Amygdala (tissue), 56 donors: ENCODE measurements around the gene DLGAP3.

Experiments used
- DNase-seq, 56 donors: peaks; one replicate each; lab custom pipeline; 2025; lab: John Stamatoyannopoulos, UW

DLGAP3 gene

DNA sequence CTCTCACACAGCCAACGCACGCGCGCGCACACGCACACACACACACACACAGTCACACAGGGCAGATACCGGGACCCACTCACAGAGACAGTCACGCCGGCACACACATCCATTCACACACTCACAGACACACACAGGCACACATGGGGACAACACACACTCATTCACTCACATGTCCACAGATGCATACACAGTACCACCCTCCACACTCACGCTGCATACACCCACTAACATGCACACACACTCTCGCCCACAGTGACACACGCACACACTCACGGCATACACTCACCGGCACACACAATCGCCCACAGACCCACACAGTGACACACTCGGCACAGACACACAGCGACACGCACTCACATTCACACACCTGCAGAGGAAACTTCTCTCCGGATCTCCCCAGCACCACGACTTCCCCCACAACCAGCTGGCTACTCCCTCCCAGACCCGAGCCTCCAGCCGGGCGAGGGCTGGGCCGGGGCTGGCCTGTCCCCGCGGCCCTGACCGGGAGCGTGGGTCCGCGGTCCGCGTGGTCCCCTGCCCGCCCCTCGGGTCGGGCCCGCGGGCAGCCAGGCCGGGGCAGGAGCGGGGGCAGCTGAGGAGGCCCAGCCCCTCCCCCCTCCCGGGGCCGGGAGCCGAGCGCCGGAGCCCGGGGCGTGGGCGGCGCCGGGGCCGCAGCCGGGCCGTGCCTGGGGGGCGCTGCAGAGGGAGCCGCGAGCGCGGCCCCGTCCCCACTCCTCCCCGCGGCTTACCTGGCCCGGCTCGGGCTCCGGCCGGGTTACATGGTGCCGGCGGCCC is 552 bp downstream of the DLGAP3 start:
- DNase-seq = no peak

DNA sequence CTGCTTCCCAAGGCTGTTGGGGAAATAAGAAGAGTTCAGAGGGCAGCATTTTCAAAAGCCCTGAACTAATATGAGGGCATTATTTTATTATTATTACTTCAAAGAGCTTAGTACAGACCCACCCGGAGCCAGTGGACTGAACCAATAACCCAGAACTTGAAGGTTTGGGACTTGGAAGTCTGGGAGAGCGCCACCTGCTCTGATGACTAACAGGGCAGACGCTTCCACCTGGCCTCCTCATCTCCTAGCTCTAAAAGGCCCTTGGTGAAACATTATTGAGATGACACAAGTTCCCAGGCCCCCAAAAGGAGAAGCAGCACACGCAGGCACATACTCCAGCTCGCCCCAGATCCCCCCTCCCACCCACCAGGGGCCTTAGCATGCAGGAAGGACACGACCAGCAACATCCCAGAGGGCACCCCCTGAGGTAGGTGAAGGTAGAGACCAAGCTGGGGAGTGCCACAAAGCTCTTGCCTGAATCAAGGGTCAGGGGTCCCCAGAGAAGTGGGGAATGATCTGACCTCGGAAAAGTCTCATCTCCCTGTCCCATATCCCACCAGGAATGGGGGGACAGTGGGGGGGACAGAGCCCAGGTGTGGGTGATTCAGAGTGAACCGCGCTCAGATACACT is 1.3 kb downstream of the DLGAP3 start:
- no peak for DNase-seq

DNA sequence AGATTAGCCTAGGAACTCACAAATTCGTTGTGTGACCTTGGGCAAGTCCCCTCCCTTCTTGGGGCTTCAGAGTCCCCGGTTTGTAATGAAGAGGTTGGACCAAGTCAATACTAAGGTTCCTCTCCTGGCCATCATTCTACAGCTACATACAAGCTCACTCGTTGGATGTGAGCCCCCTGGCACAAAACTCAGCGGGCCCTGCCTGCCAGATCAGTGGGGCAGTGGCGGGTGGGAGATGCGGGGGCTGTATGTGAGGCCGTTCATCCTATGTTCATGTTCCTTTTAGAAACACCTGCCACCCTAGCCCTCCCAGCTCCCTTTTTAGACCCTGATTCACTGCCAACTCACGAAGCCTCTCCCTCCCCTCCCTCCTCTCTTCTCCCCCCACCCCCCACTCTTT is 2.1 kb downstream of the DLGAP3 start:
- no peak for DNase-seq

DNA sequence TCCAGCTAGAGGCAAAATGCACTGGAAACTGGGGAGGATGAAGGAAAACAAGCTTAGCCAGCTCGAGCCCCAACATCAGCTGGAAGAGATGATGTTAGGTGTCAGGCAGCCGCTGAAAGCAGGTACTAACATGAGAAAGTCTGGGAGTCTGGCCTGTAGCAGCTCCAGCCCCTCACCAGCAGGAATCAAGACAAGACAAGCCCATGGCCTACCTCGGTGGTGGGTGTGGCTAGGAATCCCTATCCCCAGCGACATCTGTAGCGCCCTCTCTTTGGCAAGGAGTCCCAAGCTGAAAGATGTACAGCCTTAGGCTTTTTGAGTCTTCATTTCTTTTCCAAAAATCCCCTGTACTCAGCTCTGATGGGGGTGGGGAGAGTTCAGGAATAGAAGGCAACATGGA is 2.6 kb downstream of the DLGAP3 start:
- no peak for DNase-seq

DNA sequence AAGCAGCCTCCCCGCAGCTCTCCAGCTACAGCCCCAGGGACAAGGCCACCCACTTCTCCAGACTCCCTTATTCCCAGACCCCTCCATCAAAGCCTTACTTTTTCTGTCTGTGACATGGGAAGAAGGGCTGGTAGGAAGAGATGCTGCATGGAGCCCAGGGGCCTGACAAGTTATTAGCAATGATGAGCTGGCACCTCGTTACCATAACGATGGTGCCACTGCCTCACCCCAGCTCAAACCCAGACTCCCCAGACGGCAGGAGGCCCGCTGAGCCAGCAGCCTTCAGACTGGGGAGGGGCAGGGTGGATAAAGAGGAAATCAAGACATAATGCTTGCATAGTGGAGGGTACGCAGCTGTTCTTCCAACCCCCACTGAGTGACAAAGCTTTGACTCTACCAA is 3.3 kb downstream of the DLGAP3 start:
- no peak for DNase-seq

DNA sequence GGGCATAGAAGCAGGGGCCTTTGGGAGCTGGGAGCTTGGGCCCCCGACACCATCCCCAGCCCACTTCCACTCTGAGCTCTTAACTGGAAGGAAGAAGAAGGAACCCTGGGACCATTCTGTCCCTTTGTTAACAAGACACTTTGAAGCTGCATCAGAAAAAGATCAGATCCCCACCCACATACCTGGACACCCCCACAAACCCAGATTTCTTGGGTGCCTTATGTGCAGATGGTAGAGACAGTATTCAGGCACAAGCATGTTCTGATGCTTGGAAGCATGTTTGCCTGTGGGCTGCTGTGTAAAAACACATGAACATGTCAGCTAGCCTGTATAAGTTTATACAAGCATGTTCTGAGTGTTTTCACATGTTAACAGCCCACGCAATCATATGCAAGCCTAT is 3.7 kb downstream of the DLGAP3 start:
- peak in 1 of 56 donors; percentile 23 for DNase-seq

DNA sequence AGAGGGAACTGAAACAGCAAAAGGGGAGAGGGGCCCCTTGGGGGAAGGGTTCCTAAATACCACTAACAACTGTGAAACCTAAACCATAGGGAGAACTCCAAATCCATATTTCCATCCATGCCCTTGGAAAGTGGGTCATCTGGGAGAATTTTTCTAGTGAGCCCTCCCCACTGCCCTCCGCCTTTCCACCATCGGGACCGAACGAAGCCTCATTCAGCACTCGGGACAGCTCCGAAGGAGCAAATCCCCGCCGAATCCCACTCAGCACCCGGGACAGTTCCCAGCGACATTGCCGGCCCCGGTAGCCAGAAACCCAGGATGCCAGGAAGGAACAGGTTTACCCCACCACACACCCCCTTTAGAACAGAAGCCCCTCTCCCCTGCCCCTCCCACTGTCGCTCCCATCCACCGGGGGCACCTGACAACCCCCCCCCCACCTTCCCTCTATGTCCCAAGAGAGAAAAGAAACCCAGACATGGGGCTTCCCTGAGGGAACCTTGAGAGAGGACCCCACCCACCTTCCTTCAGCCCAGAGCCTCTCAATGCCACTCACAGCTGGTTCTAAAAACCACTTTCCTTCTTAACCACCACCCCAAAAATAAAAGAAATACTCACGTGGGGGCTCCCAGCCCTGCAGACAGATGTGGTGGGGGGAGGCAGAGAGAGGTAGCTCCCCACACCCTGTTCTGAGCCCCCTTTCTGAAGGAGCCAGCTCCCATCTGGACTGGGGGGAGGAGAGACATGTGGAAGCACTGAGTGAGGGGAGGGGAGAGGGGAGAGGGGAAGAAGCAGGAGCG is 4.5 kb downstream of the DLGAP3 start:
- DNase-seq = peak in 11 of 56 donors; percentile 16 to 48 (median 32)

DNA sequence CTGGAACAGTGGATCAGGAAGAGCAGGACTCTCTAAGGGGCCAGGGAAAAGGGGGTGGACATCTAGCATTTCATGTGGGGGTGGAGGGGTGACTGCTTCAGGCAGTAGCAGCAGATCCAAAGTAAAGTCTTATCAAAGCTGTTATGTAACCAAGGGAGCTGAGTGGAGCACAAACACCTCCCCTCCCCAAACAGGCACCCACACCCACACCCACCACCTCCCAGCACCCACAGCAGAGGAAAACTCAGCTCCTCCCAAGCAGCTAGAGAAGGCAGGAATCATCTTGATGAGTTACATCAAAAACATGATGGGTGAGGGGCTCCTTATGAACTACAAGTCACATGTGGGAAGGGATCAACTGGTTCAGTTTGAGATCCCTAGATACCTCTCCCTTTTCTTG is 6.0 kb downstream of the DLGAP3 start:
- DNase-seq = peak in 2 of 56 donors; percentile 31 to 58

DNA sequence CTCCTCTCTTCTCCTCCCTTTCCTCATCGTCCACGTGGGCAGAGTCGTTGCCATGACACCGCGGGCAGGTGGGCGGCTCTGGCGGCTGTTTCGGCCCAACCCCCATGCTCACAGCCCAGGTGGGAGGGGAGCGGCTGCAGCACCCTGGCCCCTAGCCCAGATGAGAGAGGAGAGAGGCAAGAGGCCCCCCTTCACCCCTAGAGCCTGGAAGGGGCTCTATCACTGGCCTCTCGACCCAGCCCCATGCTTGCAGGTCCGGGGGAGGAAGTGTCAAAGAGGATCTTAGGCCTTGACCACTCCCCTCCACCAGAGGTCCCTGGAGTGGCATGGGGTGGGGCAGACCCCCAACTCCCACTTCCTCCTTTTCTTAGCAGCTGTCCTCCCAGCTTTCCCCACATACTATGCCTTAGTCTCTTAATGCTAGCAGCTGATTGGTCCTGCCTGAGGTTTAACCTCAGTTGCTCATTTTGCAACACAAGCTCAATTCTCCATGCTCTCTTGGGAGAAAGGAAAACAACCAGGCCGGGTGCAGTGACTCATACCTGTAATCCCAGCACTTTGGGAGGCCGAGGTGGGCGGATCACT is 10.4 kb downstream of the DLGAP3 start:
- DNase-seq = peak in 23 of 56 donors; percentile 14 to 52 (median 39)

DNA sequence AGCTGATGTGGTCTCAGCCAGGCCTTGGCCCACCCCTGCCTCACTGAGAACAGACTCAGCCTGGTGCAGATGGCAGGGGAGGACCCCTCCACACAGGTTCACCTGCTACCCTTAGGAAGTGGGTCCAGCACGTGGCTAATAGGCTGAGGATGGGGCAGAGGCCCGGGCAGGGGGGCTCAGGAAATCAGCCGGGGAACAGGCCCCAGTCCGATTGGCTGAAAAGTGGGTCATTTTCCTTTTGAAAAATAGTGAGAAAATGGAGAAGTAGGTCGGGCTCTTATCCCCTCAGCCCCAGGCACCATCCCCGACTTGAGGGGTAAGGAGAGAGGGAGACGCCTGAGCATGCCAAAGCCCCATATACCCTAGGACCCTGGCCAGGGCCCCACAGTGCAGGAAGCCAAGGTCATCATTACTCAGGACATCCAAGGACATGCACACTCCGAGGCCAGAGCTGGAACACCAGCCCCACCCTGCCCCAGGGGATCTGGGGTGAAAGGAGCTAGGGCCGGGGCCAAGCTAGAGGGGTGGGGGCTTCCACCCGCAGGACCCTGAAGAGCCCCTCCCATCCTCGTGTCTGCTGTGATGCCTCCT is 11.0 kb downstream of the DLGAP3 start:
- no peak for DNase-seq

DNA sequence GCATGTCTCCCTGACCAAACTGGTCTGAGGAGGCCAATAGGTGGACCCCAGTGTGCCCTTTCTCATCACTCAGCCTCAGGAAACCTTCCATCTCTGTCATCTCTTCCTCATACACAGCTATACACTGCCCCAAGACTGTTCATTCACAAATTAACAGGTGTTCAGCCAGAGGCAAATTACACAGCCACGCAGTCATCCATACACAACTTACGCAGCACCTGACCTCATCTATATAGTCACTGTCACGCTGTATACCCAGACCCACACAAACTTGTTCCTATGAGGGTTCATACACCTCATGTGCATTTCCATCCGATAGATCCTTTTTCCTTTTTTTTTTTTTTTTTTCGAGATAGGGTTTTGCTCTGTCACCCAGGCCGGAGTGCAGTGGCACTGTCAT is 12.4 kb downstream of the DLGAP3 start:
- no peak for DNase-seq

DNA sequence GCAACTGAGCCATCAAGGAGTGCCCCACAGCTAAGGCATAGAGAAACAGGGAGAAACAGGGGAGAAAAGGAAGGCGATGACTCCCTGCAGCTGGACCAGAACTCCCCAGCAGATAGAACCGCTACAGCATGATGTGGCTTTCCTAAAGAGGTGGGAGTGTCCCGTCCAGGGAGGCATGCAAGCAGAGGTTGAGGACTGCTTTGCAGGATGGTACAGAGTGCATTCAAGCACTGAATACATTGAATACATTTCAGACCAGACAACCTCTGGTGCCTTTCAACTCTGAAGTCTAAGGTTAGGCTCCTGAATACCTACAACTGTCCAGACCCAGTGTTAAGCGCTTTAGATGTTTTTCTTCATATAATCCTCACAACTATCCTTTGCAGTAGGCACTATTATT is 13.3 kb downstream of the DLGAP3 start:
- DNase-seq = no peak

DNA sequence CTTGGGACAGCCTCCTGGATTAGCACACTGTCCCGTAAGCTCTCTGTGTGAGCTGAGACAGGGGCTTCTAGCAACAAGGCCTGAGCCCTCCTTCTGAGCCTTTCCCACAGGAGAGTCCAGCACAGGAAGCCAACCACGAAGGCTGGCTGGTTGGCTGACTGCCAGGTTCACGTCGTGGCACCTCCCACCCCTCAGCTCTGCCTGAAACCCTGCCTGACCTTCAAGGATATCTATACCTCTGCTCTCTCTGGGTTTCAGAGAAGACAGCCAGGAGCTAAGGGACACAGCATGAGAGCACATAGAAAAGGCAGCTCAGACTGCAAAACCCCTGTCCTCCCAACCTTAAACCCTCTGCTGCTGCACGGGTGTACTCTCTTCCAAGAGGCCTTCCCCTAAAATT is 13.9 kb downstream of the DLGAP3 start:
- no peak for DNase-seq

DNA sequence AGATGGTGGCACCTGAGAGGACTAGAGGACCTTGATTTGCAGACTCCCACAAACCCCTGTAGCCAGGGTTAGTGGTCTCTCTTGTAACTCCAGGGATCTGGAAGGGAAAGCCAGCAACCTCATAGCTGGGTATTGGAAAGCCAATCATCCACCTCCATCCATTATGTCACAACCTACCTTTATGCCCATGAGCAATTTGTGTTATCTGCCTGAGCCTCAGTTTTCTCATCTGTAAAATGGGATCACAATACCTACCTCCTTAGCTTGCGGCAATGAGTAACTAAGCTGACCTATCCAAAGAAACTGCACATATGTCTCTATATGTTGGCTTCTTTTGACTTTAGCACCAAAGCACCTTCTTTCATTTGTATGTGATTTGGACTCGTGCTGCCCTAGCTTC is 14.5 kb downstream of the DLGAP3 start:
- DNase-seq = no peak

DNA sequence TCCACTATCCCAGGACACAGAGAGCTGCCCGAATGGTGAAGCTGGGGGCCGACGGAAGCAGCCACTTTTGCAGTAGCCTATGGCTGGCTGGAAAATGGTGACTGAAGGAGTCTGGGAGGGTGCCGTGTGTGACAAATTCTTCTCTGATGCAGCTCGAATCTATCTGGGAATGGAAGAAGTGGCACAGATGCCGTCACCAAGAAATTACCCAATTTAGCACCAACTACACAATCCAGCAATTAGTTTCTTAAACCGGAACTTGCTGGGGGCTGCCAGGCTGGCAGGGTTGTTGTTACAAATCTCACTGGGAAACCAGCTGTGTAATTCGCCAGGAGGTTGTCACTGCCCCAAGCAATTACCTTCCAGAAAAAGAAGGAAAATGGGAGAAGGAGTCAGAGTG is 18.0 kb downstream of the DLGAP3 start:
- peak in 4 of 56 donors; percentile 17 to 46 (median 26) for DNase-seq

DNA sequence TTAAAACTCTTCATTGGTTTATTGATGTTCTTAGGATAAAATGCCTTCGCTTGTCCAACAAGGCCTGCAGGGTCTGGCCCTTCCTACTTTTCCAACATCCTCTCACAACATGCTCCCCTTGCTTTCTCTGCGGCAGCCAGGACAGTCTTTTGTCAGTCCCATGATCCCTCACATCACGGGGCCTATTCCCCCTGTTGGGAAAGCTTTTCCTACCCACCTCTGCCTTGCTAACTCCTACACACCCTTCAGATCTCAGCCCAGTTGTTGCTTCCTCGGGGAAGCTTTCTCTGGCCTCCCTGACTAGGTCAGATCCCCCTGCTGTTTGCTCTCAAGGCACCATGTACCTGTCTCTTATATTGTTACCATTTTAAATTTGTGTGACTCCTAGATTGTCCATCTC is 19.0 kb downstream of the DLGAP3 start:
- DNase-seq = no peak

DNA sequence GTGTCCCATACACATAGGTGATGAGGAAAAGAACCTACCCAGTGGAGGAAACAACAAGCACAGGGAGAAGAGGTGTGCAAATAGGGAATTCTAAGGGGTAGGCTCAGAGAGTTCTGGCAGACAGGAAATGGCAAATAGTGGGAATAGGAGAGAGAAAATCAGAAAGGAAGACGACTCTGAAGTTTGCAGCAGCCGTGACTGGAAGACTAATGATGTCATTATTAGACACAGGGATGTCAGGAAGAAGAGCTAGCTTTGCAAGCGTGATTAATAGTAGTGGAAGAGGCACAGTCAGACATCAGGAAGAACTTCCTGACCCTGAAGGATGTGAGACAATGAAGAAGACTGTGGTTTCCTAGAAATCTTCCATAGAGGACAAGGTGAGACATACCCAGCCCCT is 21.1 kb downstream of the DLGAP3 start:
- DNase-seq = no peak

DNA sequence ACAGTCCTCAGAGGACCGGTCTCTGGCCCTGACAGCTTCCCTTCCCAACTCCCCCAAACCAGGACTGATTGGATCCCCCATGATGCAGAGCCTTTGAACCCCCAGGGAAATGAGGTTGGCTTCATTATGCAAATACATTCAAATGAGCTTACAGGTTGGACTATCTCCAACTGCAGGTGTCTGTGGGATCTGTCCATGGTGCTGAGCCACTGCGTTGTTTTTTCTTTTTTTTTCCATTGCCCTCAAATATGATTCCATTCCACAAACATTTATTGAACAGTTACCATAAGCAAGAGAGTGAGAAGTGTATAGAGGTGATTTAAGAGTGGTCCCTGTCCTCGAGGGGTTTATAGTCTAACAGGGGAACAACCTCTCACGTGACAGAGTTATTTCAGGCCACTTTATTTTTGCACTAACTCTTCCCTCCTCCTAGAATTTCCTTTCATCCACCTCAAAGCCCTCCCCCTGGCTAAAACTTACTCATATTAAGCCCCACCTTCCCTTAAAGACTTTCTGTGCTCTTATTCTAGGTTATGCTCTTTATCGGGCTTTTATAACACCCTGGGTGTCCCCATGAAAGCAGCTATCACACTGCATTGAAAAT is 21.9 kb downstream of the DLGAP3 start:
- DNase-seq = no peak

DNA sequence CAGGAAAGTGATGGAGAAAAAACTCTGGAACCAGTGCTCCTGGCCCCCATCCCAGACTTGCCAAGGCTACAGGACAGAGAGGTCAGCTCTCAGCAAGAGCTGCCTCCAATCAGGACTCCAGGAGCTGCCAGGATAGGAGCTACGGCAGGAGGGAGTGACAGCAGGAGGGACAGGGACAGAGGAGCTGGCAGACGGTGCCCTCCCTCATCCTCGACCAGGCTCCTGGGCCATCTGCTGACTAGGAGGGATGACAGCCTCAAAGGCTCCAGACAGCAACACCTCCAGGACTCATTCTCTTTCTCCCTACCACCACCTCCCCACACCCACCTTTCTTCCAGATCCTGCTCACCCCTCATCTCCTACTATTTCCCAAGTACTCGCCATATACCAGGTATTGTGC is 22.7 kb downstream of the DLGAP3 start:
- no peak for DNase-seq

DNA sequence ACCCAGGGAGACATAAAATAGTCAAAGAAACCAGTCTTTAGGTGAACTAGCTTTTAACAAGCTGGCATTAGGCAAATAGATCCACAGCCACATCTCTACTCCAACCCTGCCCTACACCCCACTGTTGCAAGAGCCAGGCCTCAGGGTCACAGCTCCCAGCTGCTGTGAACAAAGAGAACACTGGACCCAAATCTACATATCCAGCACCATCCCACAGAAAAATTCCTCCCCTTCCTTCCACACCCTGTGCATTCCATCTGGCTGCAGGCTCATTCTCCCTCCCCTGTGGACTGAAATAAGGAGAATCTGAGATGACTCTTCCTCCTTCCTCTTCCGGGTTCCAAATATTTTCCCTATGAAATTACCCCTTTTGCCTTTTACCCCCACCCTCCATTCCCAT is 23.2 kb downstream of the DLGAP3 start:
- DNase-seq = no peak
